GM15510 (cell line): ENCODE data around the gene SLC25A29.

ENCODE experiments used
- POLR2A ChIP-seq: IDR thresholded peaks from 3 replicates; pipeline ENCODE4 v1.6.1; 2011; ENCODE audit warnings: borderline replicate concordance; ENCODE audit not compliant: insufficient read length; ENCODE audit errors: extremely low read depth

The SLC25A29 gene

DNA sequence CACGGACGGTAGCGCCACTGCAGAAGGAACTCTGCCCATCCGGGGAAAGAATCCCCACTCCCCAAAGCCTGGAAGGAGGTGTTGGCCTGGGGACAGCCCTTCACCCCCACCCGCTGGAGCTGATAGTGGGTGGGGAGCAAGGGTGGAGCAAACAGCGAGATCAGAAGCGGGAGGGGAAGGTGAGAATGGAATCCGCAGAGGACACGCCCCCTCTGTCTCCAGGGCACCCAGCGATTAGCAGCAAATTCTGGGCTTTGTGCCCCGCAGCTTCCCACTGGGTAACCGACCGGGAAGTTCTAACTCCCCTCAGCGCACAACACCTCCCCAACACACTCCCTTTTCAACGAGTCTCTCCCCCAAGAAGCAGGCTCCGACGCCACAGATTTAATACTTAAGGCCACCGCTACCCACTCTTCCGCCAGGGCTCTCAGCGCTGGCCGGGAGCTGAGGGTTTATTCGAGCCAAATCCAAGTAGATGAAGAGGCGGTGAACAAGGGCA lies 1.4 kb downstream of the SLC25A29 start:
- no peak for TF ChIP-seq POLR2A

DNA sequence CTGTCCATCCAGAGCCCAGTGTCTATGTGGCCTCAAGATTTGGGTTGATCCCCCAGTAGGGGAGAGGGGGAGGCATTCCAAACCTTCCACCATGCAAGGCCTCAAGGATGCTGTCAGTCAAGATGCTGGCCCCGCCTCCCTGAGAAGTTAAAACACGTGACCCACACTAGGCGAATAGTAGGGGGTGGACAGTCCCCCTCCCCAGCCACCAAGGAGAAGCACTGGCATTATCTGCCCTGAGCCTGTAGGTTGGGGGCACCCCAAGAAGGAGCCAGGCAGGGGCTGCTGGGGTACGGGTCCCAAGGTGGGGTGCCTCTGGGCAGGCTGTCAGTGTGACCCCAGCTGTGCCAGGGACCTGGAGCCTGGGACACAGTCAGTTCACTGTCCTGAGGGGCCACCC lies 2.3 kb downstream of the SLC25A29 start:
- TF ChIP-seq POLR2A = no peak

DNA sequence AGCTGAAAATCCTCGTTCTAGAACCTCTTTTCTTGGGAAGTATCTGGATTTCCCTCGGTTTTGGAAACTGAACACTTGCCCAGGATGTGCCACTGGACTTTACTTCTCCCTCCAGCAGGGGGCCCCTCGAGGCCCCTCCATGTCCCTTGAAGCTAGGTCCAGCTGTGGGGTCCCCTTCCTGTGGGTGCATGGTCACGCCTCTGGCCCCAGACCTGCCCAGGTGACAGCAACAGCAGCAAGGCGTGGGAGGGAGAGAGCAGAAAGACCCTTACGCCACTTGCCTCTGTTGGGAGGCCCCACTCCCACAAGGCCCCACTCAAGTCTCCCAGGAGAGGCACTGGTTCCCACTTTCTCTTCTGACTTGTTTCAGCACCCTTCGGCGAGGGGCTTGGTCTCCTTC lies 3.1 kb downstream of the SLC25A29 start:
- no peak for TF ChIP-seq POLR2A

DNA sequence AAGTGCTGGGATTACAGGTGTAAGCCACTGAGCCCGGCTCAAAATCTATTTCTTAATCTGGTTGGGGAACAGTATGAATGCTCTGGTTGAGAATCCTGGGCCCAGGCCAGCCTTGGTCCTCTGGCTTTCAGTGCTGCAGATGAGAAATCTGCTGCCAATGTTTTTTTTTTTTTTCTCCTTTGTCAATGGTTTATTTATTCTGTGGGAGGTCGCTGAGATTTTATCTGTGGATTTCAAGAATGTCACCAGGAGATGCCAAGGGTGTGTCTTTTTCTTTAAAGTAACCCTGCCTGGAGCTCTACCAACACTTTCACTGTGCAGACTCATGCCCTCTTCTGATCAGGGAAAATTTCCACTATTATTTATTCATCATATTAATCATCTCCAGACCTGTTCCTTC lies 3.6 kb downstream of the SLC25A29 start:
- no peak for TF ChIP-seq POLR2A

DNA sequence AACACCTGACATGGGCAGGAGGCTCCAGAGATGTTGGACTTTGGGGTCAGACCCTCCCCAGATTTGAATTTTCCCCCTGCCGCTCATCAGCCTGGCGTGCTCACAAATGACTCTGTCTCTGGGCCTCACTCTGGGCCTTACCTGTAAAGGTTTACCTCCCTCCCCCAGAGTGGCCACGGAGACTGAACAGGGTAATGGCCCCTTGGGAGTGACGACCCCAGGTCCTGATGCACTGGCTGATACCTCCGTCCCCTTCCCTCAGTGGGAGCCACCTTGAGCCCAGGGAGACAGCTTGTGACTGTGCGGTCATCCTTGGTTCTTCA lies 7.0 kb downstream of the SLC25A29 start:
- TF ChIP-seq POLR2A = no peak

DNA sequence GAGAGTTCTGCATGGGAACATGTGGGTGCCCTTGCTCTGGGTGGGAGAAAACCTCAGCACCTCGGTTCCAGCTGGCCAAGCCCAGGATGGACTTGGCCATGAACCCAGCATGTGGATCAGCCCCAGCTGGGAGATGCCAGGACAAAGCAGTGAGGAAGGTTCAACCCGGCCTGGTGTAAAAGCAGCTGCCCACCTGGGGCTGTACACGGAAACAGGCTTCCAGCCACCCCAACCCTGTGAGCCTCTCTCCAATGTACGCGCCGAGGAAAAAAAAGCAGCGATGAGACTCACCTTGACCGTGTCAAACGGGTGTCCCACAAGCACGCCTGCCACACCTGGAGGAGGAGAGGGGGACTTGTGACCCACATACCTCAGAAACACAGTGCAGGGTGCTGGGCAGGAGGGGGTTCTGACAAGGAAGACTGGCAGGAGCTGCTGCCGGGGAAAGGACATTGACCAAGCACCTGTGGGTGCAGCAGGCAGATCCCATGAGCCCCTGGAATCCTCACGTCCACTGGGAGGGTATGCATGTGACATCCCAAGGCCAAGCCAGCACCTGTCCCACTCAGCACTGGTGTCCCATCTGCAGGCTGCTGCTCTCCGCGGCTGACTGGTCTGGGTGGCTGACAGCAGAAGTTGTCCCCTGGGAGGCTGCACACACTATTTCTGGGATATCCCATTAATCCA lies 7.5 kb downstream of the SLC25A29 start:
- TF ChIP-seq POLR2A = no peak

DNA sequence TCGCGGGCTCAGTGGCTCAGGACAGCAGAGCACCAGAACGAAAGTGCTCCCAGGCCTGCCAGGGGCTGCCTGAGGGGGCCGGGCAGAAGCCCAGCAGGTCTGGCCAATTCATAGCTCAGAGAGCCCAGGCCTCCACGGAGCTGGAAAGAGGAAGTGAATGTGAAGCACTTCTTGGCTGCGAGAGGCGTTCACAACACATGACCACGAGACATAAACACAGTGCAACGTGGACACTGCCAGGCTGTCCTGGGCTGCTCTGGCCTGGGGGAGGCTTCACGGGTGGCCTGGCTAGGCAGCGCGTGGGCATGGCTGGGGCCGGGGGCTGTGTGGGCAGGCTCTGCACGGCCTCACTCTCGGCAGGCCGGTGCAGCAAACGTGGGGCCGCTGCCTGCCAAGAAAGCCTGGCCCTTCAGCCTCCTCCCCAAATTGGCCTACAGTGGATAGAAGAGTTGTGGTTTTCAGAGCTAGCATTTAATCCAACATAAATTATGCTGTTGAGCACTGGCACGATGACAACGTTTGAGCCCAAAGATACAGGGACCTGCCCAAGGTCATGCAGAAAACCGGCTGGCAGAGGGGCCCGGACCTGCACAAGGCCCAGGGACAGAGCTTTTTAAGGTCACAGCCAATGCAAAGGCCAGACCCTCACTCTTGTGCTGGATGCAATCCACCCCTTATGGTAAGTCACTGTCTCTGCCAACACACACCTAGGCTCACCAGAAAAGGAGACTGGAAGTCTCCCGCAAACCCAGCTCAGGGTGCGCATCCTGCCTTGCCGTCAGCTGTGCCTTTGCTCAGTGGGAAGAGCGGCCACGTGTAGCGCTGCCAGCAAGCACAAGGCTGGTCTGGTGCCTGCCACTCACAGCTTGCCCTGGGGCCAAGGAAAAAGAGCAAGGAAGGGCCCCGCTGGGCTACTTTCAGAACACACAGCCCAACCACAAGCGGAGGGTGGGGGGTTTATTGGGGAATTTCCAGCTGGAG lies 8.6 kb downstream of the SLC25A29 start:
- TF ChIP-seq POLR2A = no peak

DNA sequence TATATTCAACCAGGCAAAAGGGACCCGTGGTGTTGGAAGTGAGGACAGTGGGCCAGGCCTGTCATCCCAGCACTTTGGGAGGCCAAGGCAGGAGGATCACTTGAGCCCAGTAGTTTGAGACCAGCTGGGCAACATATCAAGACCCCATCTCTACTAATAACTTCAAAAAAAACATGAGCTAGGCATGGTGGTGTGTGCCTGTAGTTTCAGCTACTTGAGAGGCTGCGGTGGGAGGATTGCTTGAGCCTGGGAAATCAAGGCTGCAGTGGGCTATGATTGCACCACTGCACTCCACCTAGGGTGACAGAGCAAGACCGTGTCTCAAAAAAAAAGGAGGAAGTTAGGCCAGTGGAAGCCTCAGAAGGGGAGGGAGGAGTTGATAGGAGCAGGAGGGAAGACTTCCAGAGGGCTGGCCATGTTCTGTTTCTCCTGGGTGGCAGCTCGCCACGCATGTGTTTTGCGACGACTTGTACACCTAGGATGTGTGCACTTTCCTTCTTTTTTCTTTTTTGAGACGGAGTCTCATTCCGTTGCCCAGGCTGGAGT lies 10.1 kb downstream of the SLC25A29 start:
- TF ChIP-seq POLR2A = no peak

DNA sequence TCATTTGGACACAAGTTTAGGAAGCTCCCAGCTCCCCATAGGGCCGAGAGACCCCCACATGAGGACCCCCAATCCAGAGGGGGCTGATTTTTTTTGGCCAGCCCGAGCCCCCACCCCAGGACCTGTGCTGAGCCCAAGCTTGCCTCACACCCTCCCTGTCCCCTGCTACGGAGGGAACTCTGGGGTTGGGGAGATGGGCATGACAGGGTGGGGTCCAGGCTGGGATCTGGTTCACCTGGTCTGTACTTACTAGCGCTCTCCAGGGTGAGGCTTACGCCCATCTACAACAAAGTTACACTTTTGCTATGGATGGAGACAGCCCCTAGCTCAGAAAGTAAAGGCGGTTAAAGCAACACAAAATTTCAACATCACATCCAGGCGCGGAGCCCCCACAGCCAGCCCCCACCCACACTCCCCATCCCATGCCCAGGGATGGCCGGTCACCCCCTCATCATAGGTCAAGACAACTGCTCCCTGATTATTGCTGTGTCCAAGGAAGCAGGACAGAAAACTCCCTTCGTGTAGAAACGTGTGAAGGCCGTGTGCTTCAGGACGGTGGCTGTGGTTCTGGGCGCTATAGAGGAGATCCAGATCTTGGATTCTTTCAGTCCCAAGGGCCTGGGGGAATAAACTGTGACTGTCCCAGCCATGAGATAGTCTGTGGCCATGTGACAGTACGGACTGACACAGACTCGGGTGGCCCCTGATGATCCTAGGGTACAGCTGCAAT lies 10.7 kb downstream of the SLC25A29 start:
- no peak for TF ChIP-seq POLR2A

DNA sequence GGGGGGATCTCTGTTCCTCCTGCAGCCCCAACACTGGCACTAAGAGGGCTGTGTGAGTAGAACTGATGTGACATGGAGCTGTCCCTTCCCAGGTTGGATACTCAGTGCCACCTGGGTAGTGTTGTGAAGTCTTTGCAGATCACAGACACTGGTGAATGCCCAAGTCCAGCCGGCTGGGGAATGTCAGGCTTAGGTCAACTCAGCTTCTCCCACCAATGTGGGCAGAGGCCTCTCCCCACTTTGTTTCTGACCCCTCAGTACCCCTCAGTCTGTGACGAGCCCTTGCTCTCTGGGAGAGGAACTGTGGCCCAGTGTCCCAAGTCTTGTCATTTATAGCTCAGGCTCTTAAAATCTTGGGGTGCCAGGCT lies 11.3 kb downstream of the SLC25A29 start:
- no peak for TF ChIP-seq POLR2A

DNA sequence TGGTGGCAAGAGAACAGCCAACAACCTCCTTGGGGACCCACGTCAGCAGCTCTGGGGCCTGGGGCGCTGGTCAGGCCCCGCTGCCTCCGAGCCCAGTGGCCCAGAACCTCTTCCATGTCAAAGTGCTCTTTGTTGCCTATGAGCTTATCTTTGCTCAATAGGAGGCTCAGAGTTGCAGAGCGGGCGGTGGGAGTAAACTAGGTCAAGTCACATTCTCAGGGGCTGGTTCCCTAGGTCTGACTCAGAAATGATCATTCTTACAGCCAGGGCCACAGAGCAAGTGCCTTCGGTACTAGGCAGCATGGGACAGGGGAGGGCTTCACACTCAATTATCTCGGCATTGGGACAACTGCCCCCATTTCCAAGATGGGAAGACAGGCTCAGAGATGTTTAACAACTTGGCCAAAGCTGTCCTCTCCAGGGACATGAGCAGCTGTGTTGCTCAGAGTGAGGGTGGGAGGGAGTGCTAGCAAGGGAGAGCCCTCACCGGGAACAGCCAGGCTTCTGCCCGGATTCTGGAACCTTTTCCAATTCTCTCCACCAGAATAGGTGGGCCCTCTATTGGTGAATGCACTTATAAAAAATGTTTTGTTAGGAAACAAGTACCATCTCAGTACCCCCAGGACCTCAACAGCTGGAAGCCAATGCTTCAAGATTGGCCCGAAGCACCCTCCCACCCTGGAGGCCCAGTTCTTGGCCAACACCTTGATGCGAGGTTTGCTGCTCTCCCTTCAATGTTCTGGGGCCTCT lies 11.9 kb downstream of the SLC25A29 start:
- no peak for TF ChIP-seq POLR2A

DNA sequence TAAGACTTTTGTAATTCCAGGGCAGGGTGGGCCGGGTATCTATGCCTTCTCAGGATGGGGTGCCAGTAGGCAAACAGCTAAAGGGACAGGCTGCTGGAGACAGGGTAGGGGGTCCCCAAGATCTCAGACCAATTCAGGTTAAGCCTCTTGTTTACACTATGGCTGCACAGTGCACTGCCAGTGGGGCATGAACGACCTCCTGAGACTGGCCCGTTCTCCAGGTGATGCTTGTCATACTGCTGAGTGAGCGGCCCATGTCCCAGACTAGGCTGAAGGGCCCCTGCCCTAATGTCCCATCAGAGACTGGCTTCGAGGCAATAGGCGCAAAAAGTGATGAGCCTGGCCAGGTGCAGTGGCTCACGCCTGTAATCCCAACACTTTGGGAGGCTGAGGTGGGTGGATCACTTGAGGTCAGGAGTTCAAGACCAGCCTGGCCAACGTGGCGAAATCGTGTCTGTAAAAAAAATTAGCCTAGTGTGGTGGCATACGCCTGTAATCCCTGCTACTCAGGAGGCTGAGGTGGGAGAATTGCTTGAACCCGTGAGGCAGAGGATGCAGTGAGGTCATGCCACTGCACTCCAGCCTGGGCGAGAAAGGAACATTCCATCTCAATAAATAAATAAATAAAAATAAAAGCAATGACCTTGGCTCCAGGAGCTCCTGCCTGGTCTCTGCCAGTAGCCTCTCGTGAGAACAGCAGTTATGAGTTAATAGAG lies 12.6 kb downstream of the SLC25A29 start:
- no peak for TF ChIP-seq POLR2A

DNA sequence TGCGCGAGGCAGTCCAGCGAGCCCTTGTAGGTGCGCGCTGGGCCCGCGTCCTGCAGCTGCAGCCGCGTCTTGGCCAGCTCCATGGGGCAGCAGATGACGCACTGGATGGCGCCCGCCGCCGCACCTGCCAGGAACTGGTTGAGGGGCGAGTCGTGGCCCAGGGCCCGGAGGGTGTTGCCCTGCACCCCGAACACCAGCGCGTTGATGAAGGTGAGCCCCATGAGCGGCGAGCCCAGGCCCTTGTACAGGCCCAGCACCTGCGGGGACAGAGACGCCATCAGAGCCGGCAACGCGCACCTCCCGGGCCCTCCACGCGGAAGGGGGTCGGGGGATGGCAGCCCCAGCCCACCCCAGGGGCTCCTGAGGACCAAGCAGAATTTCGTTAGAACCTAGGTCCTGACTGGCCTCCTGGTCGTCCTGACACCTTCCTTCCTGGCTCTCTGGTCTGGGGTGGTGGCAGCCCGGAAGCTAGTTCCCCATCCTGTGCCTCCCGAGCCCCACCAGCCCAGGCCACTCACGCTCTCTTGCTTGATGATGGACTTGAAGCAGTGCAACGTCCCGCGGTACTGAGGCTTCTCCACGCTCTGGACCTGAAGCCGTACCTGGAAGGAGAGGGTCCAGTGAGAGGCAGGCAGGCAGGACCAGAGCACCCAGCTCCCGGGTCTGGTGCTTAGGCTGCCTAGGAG lies 13.3 kb downstream of the SLC25A29 start:
- TF ChIP-seq POLR2A = no peak
